ENCODE measurements around the gene BET1. TPM values are rescaled to one million over a fixed set of nuclear protein-coding genes. Genes with fewer than 3 reads are reported as not detected.
A peak's percentile ranks its signal among the peaks of the same experiment; 100 is the strongest.

The BET1 gene
- total and polyA plus RNA-seq, 12 donors, result 18.6 to 91.3 (median 37.9) TPM

DNA sequence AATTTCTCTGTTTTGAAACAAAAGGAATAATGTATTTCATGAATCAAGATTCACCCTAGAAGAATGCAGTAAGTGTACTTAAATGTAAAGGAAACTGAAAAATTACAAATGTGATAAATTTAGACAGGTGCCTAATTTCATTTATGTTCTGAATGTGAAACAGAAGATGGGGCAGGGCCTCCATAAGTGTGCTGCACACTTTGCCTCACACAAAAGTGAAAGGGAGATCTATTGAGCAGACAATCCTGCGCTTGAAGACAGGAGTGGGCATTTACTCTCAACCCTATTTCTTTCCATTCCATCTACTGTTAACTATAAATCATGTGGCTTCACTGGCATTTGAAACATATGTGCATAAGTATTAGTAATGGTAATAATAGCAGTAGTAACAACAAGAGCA, 46.4 kb downstream of the BET1 start:
- TF ChIP-seq, protein P1, sequence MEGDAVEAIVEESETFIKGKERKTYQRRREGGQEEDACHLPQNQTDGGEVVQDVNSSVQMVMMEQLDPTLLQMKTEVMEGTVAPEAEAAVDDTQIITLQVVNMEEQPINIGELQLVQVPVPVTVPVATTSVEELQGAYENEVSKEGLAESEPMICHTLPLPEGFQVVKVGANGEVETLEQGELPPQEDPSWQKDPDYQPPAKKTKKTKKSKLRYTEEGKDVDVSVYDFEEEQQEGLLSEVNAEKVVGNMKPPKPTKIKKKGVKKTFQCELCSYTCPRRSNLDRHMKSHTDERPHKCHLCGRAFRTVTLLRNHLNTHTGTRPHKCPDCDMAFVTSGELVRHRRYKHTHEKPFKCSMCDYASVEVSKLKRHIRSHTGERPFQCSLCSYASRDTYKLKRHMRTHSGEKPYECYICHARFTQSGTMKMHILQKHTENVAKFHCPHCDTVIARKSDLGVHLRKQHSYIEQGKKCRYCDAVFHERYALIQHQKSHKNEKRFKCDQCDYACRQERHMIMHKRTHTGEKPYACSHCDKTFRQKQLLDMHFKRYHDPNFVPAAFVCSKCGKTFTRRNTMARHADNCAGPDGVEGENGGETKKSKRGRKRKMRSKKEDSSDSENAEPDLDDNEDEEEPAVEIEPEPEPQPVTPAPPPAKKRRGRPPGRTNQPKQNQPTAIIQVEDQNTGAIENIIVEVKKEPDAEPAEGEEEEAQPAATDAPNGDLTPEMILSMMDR (IDR thresholded peaks at IDR 0.05), result no peak
- TF ChIP-seq POLR2A (IDR thresholded peaks at IDR 0.05), result no peak
- Histone ChIP-seq H3K27me3 (no peaks in the 10 kb centered on the region), H3K4me3 (no peak overlapping the region), H3K4me1 (replicated peaks in 1 of 2) (no peaks in the 10 kb centered on the region), H3K27ac (no peak overlapping the region), H3K36me3 (replicated peaks in 1 of 2) (no peaks in the 10 kb centered on the region), H3K9me3 (replicated peaks in 1 of 3) (no peaks in the 10 kb centered on the region)
- 95 to 100% (median 98%) methylated on average over 1 of the region's 1 CpG for WGBS, 4 donors
- intact Hi-C loops (cut with DNase I), result no loop called here
- no peak for DNase-seq

DNA sequence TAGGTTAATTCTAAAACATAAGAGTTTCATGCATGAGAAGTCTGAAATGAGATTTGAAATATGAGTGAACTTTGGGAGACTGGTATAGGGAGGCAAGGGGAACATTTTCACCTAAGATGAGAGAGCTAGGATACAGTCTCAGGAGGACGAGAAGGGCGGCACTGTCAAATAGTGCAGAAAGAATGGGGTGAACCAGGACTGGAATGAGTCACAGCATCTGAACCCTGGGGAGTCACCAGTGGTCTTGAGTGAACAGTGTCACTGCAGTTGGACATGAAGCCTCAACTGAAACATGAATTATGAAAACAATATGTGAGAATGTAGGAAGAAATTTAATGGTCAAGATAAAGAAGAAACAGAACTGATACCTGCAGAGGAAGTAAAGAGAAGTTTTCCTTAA, 48.9 kb downstream of the BET1 start:
- Histone ChIP-seq H3K27ac (no peak overlapping the region), H3K36me3 (replicated peaks in 1 of 2) (no peaks in the 10 kb centered on the region), H3K9me3 (replicated peaks in 1 of 3) (no peaks in the 10 kb centered on the region), H3K27me3 (no peaks in the 10 kb centered on the region), H3K4me1 (replicated peaks in 1 of 2) (no peaks in the 10 kb centered on the region), H3K4me3 (no peak overlapping the region)
- no peak for DNase-seq
- WGBS, 4 donors, result 92 to 97% (median 95%) methylated on average over 2 of the region's 2 CpGs
- TF ChIP-seq, protein P1 (IDR thresholded peaks at IDR 0.05), result no peak
- TF ChIP-seq POLR2A (IDR thresholded peaks at IDR 0.05), result no peak
- intact Hi-C loops (cut with DNase I), result no loop called here

DNA sequence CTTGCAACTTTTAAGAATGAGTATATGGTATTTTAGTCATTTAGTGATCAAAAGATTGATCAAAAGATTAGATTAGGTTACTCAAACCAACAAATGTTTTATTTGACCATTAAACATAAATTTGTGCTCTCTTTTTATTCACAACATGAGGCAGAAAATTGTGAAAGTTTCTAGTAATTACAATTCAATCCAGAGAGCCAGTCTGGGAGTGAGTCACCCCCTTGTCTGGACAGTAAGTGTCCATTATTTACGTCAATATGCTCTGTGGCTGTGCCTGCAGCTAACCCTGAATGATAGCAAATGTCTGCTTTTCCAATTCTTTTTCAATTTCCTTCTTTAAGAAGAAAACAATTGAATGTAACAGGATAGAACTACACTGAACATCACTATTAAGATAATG, 54.7 kb downstream of the BET1 start:
- WGBS, 4 donors, result 33 to 47% (median 42%) methylated on average over 1 of the region's 1 CpG
- H3K27me3 ChIP-seq, result no peaks in the 10 kb centered on the region
- H3K4me1 ChIP-seq (replicated peaks in 1 of 2), result peaks cover 6% of the 10 kb centered on the region in 2 donors
- H3K36me3 ChIP-seq (replicated peaks in 1 of 2), result no peaks in the 10 kb centered on the region
- no peak for TF ChIP-seq POLR2A (IDR thresholded peaks at IDR 0.05)
- TF ChIP-seq, protein P1 (IDR thresholded peaks at IDR 0.05), result no peak
- H3K4me3 ChIP-seq, result no peak overlapping the region
- no peak overlapping the region for H3K27ac ChIP-seq
- DNase-seq, result peak; percentile 16 to 62 (median 40)
- no peaks in the 10 kb centered on the region for H3K9me3 ChIP-seq (replicated peaks in 1 of 3)
- intact Hi-C loops (cut with DNase I), result no loop called here

DNA sequence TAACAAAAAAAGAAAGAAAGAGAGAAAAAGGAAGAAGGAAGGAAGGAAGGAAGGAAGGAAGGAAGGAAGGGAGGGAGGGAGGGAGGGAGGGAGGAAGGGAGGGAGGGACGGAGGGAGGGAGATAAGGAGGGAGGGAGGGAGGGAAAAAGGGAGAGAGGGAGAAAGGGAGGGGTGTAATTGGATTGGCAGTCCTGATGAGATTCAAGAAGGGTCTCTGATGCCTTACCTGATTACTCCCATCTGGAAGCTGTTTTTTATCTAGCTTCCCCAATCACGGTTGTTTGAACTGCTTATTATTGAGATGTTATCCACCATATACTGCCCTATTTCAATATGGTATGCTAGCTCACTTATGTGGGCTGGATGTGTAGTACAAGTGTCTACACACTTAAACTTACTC, 55.3 kb downstream of the BET1 start:
- TF ChIP-seq, protein P1 (IDR thresholded peaks at IDR 0.05), result no peak
- no peak for TF ChIP-seq POLR2A (IDR thresholded peaks at IDR 0.05)
- WGBS, 4 donors, result 53 to 67% (median 62%) methylated on average over 1 to 2 of the region's 2 CpGs
- Histone ChIP-seq H3K9me3 (replicated peaks in 1 of 3) (no peaks in the 10 kb centered on the region), H3K36me3 (replicated peaks in 1 of 2) (no peaks in the 10 kb centered on the region), H3K27ac (no peak overlapping the region), H3K27me3 (no peaks in the 10 kb centered on the region), H3K4me3 (no peak overlapping the region), H3K4me1 (replicated peaks in 1 of 2) (peaks cover 6 to 10% of the 10 kb centered on the region in 2 donors)
- no peak for DNase-seq
- intact Hi-C loops (cut with DNase I), result no loop called here
